ENCODE results near the gene RPS15.

The RPS15 gene

GRCh38 chr19:1455002-1455335 is 16.8 kb downstream of the RPS15 start:
- DNase-seq, result no peak

- DNase-seq, result no peak
Measured at GRCh38 chr19:1455336-1456120, 17.3 kb downstream of the RPS15 start.

- no peak for DNase-seq
Measured at GRCh38 chr19:1456121-1456900, 18.1 kb downstream of the RPS15 start.

GRCh38 chr19:1457031-1457739 is 19.0 kb downstream of the RPS15 start:
- DNase-seq, result no peak

- DNase-seq, result no peak
Measured at GRCh38 chr19:1457892-1458291, 19.7 kb downstream of the RPS15 start.

- DNase-seq, result no peak
Measured at GRCh38 chr19:1459479-1459878, 21.3 kb downstream of the RPS15 start.

- DNase-seq, result no peak
Measured at GRCh38 chr19:1460033-1460995, 22.1 kb downstream of the RPS15 start.

GRCh38 chr19:1461862-1462261 is 23.7 kb downstream of the RPS15 start:
- DNase-seq, result no peak

- no peak for DNase-seq
Measured at GRCh38 chr19:1465191-1466016, 27.2 kb downstream of the RPS15 start.

- no peak for DNase-seq
Measured at GRCh38 chr19:1466018-1466460, 27.8 kb downstream of the RPS15 start.

GRCh38 chr19:1466461-1467214 is 28.4 kb downstream of the RPS15 start:
- no peak for DNase-seq

- no peak for DNase-seq
Measured at GRCh38 chr19:1467215-1467489, 29.0 kb downstream of the RPS15 start.

- no peak for DNase-seq
Measured at GRCh38 chr19:1467490-1468273, 29.5 kb downstream of the RPS15 start.

- DNase-seq, result no peak
Measured at GRCh38 chr19:1468274-1468820, 30.2 kb downstream of the RPS15 start.

GRCh38 chr19:1468821-1469254 is 30.6 kb downstream of the RPS15 start:
- no peak for DNase-seq

- DNase-seq, result no peak
Measured at GRCh38 chr19:1469255-1470054, 31.3 kb downstream of the RPS15 start.

- DNase-seq, result no peak
Measured at GRCh38 chr19:1470055-1470304, 31.8 kb downstream of the RPS15 start.

GRCh38 chr19:1470305-1471009 is 32.3 kb downstream of the RPS15 start:
- no peak for DNase-seq
